Endothelial cell of umbilical vein (primary cell): ENCODE results near the gene BZW1.

Experiments
- EZH2 ChIP-seq: IDR thresholded peaks from 2 replicates; pipeline ENCODE4 v1.6.1; 2012; ENCODE audit warnings: borderline replicate concordance, low read depth, mild to moderate bottlenecking, moderate library complexity, low read length, inconsistent platforms; ENCODE audit not compliant: severe bottlenecking
- FOS ChIP-seq: IDR thresholded peaks from 2 replicates; pipeline ENCODE4 v1.6.1; 2011; ENCODE audit warnings: mild to moderate bottlenecking, low read length, moderate library complexity, borderline replicate concordance; ENCODE audit not compliant: insufficient read depth
- GATA2 ChIP-seq: IDR thresholded peaks from 2 replicates; pipeline ENCODE4 v1.7.0; 2011; ENCODE audit warnings: low read depth, mild to moderate bottlenecking, moderate library complexity, mixed read lengths, low read length; ENCODE audit not compliant: insufficient read length, insufficient read depth
- JUN ChIP-seq: IDR thresholded peaks from 2 replicates; pipeline ENCODE4 v1.6.1; 2011; ENCODE audit warnings: borderline replicate concordance, low read depth; ENCODE audit not compliant: insufficient read length, insufficient read depth
- MYC ChIP-seq: IDR thresholded peaks from one replicate; pipeline ENCODE4 v1.6.1; 2011; ENCODE audit warnings: mild to moderate bottlenecking, low read depth, low read length
- POLR2A ChIP-seq: IDR thresholded peaks from 2 replicates; pipeline ENCODE4 v1.6.1; 2012; ENCODE audit warnings: low read depth, mild to moderate bottlenecking, control low read depth, low read length
- POLR2AphosphoS5 ChIP-seq: IDR thresholded peaks from 2 replicates; pipeline ENCODE4 v1.6.1; 2012; ENCODE audit warnings: low read depth, mild to moderate bottlenecking, control low read depth, low read length, moderate library complexity; ENCODE audit not compliant: insufficient read depth
- TF ChIP-seq, protein P1 (sequence below), 2 donors: IDR thresholded peaks; 1 replicate in 1 of 2; 2 replicates in 1 of 2; pipeline ENCODE4 v1.5.1; 2011; ENCODE audit warnings: low read length in 2 of 2, mild to moderate bottlenecking in 2 of 2, moderate library complexity in 2 of 2, control low read depth in 1 of 2, inconsistent platforms in 1 of 2, low read depth in 1 of 2; ENCODE audit not compliant: insufficient read depth in 1 of 2; ENCODE audit errors: extremely low read depth in 1 of 2
- TF ChIP-seq, protein P2 (sequence below): IDR thresholded peaks from 2 replicates; pipeline ENCODE4 v1.6.1; 2011; ENCODE audit not compliant: insufficient read depth, insufficient read length

DNA sequence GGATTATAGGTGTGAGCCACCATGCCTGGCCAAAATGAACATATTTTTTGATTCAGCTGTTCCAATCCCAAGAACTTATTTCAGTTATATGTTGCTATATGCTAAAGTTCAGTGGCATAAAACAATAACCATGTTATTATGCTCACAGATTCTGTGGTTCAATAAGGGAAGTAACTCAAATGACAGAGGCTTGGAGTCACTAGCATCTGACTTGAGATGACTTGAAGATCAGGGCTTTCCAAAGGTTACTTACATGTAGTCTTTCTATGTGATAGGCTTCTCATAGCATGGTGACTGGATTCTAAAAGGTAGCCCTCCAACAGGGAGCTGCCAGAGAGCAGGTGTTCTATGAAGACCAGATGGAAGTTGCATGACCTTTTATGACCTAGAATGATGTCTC, 35.6 kb downstream of the BZW1 start:
- TF ChIP-seq FOS (no peak), POLR2A (no peak), EZH2 (no peak), POLR2AphosphoS5 (no peak), MYC (no peak), GATA2 (no peak), JUN (no peak)
- TF ChIP-seq, protein P1, sequence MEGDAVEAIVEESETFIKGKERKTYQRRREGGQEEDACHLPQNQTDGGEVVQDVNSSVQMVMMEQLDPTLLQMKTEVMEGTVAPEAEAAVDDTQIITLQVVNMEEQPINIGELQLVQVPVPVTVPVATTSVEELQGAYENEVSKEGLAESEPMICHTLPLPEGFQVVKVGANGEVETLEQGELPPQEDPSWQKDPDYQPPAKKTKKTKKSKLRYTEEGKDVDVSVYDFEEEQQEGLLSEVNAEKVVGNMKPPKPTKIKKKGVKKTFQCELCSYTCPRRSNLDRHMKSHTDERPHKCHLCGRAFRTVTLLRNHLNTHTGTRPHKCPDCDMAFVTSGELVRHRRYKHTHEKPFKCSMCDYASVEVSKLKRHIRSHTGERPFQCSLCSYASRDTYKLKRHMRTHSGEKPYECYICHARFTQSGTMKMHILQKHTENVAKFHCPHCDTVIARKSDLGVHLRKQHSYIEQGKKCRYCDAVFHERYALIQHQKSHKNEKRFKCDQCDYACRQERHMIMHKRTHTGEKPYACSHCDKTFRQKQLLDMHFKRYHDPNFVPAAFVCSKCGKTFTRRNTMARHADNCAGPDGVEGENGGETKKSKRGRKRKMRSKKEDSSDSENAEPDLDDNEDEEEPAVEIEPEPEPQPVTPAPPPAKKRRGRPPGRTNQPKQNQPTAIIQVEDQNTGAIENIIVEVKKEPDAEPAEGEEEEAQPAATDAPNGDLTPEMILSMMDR (IDR thresholded peaks at IDR 0.05; ENCODE audit: extremely low read depth in 1 of 2, insufficient read depth in 1 of 2, low read depth in 1 of 2, low read length in 2 of 2) = no peak
- TF ChIP-seq, protein P2, sequence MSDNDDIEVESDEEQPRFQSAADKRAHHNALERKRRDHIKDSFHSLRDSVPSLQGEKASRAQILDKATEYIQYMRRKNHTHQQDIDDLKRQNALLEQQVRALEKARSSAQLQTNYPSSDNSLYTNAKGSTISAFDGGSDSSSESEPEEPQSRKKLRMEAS = no peak
